HepG2 (cell line): ENCODE data around the gene GAL3ST2. TPM values are rescaled to one million over a fixed set of nuclear protein-coding genes. Genes with fewer than 3 reads are reported as not detected.

ENCODE experiments used
- CBX1 ChIP-seq: IDR thresholded peaks from one replicate; pipeline ENCODE4 v1.6.1; 2016; ENCODE audit warnings: antibody characterized with exemption, low read depth
- CBX5 ChIP-seq: sonication (generic); formaldehyde crosslinking; IDR thresholded peaks from 2 replicates; pipeline ENCODE4 v1.4.0; 2020; ENCODE audit warnings: missing genetic modification reagents, borderline replicate concordance
- KLF16 ChIP-seq, 2 experiments: sonication (generic) in 1 of 2; formaldehyde crosslinking in 1 of 2; IDR thresholded peaks; 2 replicates each; pipeline versions ENCODE4 v1.6.1 to v1.8.0; 2016 to 2023; ENCODE audit warnings: missing genetic modification reagents in 2 of 2, missing compliant biosample characterization in 1 of 2
- NAIF1 ChIP-seq: sonication (generic); formaldehyde crosslinking; IDR thresholded peaks from 2 replicates; pipeline ENCODE4 v1.5.0; 2020; ENCODE audit warnings: mild to moderate bottlenecking, missing genetic modification reagents, borderline replicate concordance
- SALL1 ChIP-seq: sonication (generic); formaldehyde crosslinking; IDR thresholded peaks from 2 replicates; pipeline ENCODE4 v1.8.0; 2022; ENCODE audit warnings: mild to moderate bottlenecking, missing genetic modification reagents
- SIX1 ChIP-seq: sonication (generic); formaldehyde crosslinking; IDR thresholded peaks from 2 replicates; pipeline ENCODE4 v1.4.0; 2020; ENCODE audit warnings: missing genetic modification reagents, borderline replicate concordance
- SOX13 ChIP-seq, 3 experiments: fragments of 450-650 bp in 1 of 3; sonication (generic) in 1 of 3; formaldehyde crosslinking in 1 of 3; IDR thresholded peaks in 2 of 3; conservative IDR thresholded peaks in 1 of 3; 2 replicates each; pipeline versions ENCODE4 v1.5.0 to v1.6.1; 2016 to 2020; ENCODE audit warnings: antibody characterized with exemption in 1 of 3, mild to moderate bottlenecking in 1 of 3, missing compliant biosample characterization in 1 of 3, missing genetic modification reagents in 1 of 3, moderate library complexity in 1 of 3
- SRSF4 ChIP-seq: fragments of 200-400 bp; formaldehyde crosslinking; IDR thresholded peaks from one replicate; pipeline ENCODE4 v1.6.1; 2018; ENCODE audit warnings: mild to moderate bottlenecking, low read depth, low read length, moderate library complexity; ENCODE audit not compliant: poor library complexity, severe bottlenecking
- STAG1 ChIP-seq: sonication (generic); formaldehyde crosslinking; IDR thresholded peaks from 2 replicates; pipeline ENCODE4 v1.4.0; 2020; ENCODE audit warnings: missing genetic modification reagents
- ZNF274 ChIP-seq: sonication (generic); formaldehyde crosslinking; IDR thresholded peaks from 2 replicates; pipeline ENCODE4 v1.5.1; 2020; ENCODE audit warnings: mild to moderate bottlenecking, missing genetic modification reagents
- ZNF296 ChIP-seq: sonication (generic); formaldehyde crosslinking; conservative IDR thresholded peaks from 2 replicates; pipeline ENCODE4 v1.5.0; 2020; ENCODE audit warnings: mild to moderate bottlenecking, missing genetic modification reagents
- ZNF329 ChIP-seq: sonication (generic); formaldehyde crosslinking; IDR thresholded peaks from 2 replicates; pipeline ENCODE4 v1.9.0; 2021; ENCODE audit warnings: low read depth, mild to moderate bottlenecking, missing genetic modification reagents
- ZNF33B ChIP-seq: sonication (generic); formaldehyde crosslinking; IDR thresholded peaks from 2 replicates; pipeline ENCODE4 v1.5.1; 2020; ENCODE audit warnings: mild to moderate bottlenecking, missing genetic modification reagents
- ZNF354B ChIP-seq: sonication (generic); formaldehyde crosslinking; IDR thresholded peaks from 2 replicates; pipeline ENCODE4 v1.8.0; 2022; ENCODE audit warnings: mild to moderate bottlenecking, missing genetic modification reagents
- ZNF724P ChIP-seq: sonication (generic); formaldehyde crosslinking; IDR thresholded peaks from 2 replicates; pipeline ENCODE4 v1.8.0; 2022; ENCODE audit warnings: missing genetic modification reagents, borderline replicate concordance
- polyA plus RNA-seq, 8 experiments: library from polyadenylated mRNA; depleted of rRNA in 3 of 8; stranded (reverse) in 7 of 8; unstranded in 1 of 8; fragments of >200 nt; fragmentation: Illumina TruSeq in 4 of 8; extraction: Trizol in 4 of 8; gene quantifications; 2 replicates each; pipeline versions ENCODE4 v1.2.1 to v1.2.3, GENCODE V29; 2011 to 2016; ENCODE audit warnings: low read depth in 4 of 8, missing spikeins in 1 of 8, mixed read lengths in 1 of 8; ENCODE audit not compliant: insufficient read depth in 1 of 8
- total RNA-seq, 5 experiments: library from RNA; depleted of rRNA; stranded (reverse); fragments of >200 nt; fragmentation: Illumina TruSeq; extraction: Trizol; gene quantifications; 2 replicates each; pipeline ENCODE4 v1.2.3, GENCODE V29; 2016; ENCODE audit warnings: low read depth in 1 of 5
- TF ChIP-seq, protein P1 (sequence below): IDR thresholded peaks from 2 replicates; pipeline ENCODE4 v1.6.1; 2012; ENCODE audit warnings: low read length, improper control_type of control experiment
- TF ChIP-seq, protein P2 (sequence below): sonication (generic); formaldehyde crosslinking; IDR thresholded peaks from 2 replicates; pipeline ENCODE4 v1.8.0; 2022; ENCODE audit warnings: low read depth, missing genetic modification reagents
- TF ChIP-seq, protein P3 (sequence below): IDR thresholded peaks from 2 replicates; pipeline ENCODE4 v1.6.1; 2016; ENCODE audit warnings: low read depth, borderline replicate concordance
- TF ChIP-seq, protein P4 (sequence below): sonication (generic); formaldehyde crosslinking; IDR thresholded peaks from 2 replicates; pipeline ENCODE4 v1.5.1; 2020; ENCODE audit warnings: missing genetic modification reagents, mild to moderate bottlenecking, borderline replicate concordance
- TF ChIP-seq, protein P5 (sequence below), 2 experiments: sonication (generic) in 1 of 2; formaldehyde crosslinking in 1 of 2; IDR thresholded peaks; 2 replicates each; pipeline versions ENCODE4 v1.4.0 to v1.6.1; 2018 to 2020; ENCODE audit warnings: missing genetic modification reagents in 2 of 2, borderline replicate concordance in 1 of 2, low read depth in 1 of 2, mild to moderate bottlenecking in 1 of 2, missing biosample characterization in 1 of 2

Gene GAL3ST2
- total and polyA plus RNA-seq, 2 of the 13 experiments (the other 11 are each of a cell fraction or from before 2014, with no cell fraction given) = 0.17 to 0.20 TPM

DNA sequence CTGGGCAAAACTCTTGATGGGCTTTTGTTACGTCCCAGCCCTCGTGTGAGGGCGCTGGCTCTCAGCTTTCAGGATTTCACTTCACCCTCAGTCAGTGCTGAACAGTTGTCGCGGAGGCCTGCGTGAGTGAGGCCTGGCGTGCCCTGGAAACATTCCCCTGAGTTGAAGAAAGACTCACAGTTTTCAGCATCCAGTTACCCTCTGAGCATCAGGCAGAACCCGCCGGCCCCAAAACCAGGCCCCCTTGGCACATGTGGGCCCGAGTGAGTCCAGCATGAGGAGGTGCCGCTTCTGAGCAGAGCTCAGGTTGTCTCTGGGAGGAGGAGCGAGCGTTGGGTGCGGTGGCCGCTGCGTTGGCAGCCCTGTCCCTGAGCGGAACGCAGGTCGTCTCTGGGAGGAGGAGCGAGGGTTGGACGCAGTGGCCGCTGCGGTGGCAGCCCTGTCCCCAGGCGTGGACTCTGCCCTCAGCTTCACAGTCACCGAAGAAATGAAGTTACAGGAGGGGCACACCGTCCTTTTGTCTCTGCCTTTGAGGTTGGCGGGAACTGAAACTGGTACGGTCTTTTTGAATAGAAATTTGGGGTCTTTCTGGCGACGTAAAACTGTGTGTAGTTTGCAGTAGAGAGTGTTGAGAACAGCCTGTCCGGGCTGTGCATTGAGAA lies 32.2 kb downstream of the GAL3ST2 start, which contains the start of gene NEU4 (continued):
- TF ChIP-seq, protein P1, sequence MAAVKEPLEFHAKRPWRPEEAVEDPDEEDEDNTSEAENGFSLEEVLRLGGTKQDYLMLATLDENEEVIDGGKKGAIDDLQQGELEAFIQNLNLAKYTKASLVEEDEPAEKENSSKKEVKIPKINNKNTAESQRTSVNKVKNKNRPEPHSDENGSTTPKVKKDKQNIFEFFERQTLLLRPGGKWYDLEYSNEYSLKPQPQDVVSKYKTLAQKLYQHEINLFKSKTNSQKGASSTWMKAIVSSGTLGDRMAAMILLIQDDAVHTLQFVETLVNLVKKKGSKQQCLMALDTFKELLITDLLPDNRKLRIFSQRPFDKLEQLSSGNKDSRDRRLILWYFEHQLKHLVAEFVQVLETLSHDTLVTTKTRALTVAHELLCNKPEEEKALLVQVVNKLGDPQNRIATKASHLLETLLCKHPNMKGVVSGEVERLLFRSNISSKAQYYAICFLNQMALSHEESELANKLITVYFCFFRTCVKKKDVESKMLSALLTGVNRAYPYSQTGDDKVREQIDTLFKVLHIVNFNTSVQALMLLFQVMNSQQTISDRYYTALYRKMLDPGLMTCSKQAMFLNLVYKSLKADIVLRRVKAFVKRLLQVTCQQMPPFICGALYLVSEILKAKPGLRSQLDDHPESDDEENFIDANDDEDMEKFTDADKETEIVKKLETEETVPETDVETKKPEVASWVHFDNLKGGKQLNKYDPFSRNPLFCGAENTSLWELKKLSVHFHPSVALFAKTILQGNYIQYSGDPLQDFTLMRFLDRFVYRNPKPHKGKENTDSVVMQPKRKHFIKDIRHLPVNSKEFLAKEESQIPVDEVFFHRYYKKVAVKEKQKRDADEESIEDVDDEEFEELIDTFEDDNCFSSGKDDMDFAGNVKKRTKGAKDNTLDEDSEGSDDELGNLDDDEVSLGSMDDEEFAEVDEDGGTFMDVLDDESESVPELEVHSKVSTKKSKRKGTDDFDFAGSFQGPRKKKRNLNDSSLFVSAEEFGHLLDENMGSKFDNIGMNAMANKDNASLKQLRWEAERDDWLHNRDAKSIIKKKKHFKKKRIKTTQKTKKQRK = no peak
- TF ChIP-seq ZNF329 (CRISPR knock-in tag) = no peak
- TF ChIP-seq ZNF724P = peak; percentile 94; the same call in 1 of the 2 replicates
- 0 out of 2 replicates have a peak, but pooled peaks have one; percentile 25 for TF ChIP-seq SIX1 (CRISPR knock-in tag)
- peak; percentile 93 for TF ChIP-seq CBX5 (CRISPR knock-in tag)
- no peak; the same call in 1 of the 2 replicates for TF ChIP-seq ZNF354B (CRISPR knock-in tag)
- TF ChIP-seq, protein P2, sequence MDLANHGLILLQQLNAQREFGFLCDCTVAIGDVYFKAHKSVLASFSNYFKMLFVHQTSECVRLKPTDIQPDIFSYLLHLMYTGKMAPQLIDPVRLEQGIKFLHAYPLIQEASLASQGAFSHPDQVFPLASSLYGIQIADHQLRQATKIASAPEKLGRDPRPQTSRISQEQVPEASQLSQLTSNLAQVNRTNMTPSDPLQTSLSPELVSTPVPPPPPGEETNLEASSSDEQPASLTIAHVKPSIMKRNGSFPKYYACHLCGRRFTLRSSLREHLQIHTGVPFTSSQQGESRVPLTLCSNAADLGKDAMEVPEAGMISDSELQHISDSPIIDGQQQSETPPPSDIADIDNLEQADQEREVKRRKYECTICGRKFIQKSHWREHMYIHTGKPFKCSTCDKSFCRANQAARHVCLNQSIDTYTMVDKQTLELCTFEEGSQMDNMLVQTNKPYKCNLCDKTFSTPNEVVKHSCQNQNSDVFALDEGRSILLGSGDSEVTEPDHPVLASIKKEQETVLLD (CRISPR knock-in tag) = no peak
- TF ChIP-seq ZNF296 (CRISPR knock-in tag) = peak; percentile 93
- peak; percentile 96; the same call in 1 of the 2 replicates for TF ChIP-seq ZNF33B (CRISPR knock-in tag)
- TF ChIP-seq SOX13 (IDR thresholded peaks at IDR 0.05) = no peak
- TF ChIP-seq SOX13 (CRISPR knock-in tag; conservative IDR thresholded peaks at IDR 0.05 in 1 of 2, IDR thresholded peaks at IDR 0.05 in 1 of 2) = peak in 1 of 2 experiments; percentile 68; a peak in 2 of 4 replicates
- TF ChIP-seq, protein P3, sequence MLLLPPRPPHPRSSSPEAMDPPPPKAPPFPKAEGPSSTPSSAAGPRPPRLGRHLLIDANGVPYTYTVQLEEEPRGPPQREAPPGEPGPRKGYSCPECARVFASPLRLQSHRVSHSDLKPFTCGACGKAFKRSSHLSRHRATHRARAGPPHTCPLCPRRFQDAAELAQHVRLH (CRISPR knock-in tag) = peak; percentile 88; the same call in 1 of the 2 replicates
- TF ChIP-seq NAIF1 (CRISPR knock-in tag) = peak; percentile 93
- peak; percentile 94 for TF ChIP-seq ZNF274 (CRISPR knock-in tag)
- TF ChIP-seq KLF16 (CRISPR knock-in tag; IDR thresholded peaks at IDR 0.05) = peak in 1 of 2 experiments; percentile 92; a peak in 1 of 4 replicates
- TF ChIP-seq, protein P4, sequence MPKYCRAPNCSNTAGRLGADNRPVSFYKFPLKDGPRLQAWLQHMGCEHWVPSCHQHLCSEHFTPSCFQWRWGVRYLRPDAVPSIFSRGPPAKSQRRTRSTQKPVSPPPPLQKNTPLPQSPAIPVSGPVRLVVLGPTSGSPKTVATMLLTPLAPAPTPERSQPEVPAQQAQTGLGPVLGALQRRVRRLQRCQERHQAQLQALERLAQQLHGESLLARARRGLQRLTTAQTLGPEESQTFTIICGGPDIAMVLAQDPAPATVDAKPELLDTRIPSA = no peak
- no peak for TF ChIP-seq SRSF4
- TF ChIP-seq, protein P5, sequence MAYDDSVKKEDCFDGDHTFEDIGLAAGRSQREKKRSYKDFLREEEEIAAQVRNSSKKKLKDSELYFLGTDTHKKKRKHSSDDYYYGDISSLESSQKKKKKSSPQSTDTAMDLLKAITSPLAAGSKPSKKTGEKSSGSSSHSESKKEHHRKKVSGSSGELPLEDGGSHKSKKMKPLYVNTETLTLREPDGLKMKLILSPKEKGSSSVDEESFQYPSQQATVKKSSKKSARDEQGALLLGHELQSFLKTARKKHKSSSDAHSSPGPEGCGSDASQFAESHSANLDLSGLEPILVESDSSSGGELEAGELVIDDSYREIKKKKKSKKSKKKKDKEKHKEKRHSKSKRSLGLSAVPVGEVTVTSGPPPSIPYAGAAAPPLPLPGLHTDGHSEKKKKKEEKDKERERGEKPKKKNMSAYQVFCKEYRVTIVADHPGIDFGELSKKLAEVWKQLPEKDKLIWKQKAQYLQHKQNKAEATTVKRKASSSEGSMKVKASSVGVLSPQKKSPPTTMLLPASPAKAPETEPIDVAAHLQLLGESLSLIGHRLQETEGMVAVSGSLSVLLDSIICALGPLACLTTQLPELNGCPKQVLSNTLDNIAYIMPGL (CRISPR knock-in tag; IDR thresholded peaks at IDR 0.05; ENCODE audit: borderline replicate concordance in 1 of 2, low read depth in 1 of 2) = peak; percentile 83 to 93; a peak in 3 of 4 replicates
- TF ChIP-seq CBX1 = peak; percentile 87
- TF ChIP-seq SALL1 (CRISPR knock-in tag) = peak; percentile 97
- TF ChIP-seq STAG1 (CRISPR knock-in tag) = no peak; the same call in none of the 2 replicates
